CD8-positive, alpha-beta memory T cell (primary cell): ENCODE measurements around the gene TADA3. TPM values are rescaled to one million over a fixed set of nuclear protein-coding genes. Genes with fewer than 3 reads are reported as not detected.

Experiments used
- CTCF ChIA-PET: fragments of 350-600 bp; sonication (Branson Sonifier 250); formaldehyde crosslinking; loops from one replicate; lab custom pipeline; 2021; ENCODE audit warnings: antibody characterized with exemption; lab: Charles Lee
- POLR2A ChIA-PET: fragments of 350-600 bp; sonication (Branson Sonifier 250); formaldehyde crosslinking; loops from one replicate; lab custom pipeline; 2021; ENCODE audit warnings: antibody characterized with exemption; lab: Charles Lee
- DNase-seq, 5 donors: peaks; one replicate each; pipeline versions ENCODE4 v3.0.0 to v3.0.0-alpha.2; 2020 to 2022; ENCODE audit warnings: mixed read lengths in 1 of 5
- H3K27ac ChIP-seq: one replicate; pipeline ENCODE4 v1.7.0; 2013; ENCODE audit warnings: low read depth, mild to moderate bottlenecking, low read length, moderate library complexity
- H3K27me3 ChIP-seq: 2 replicates; pipeline ENCODE4 v1.7.0; 2013; ENCODE audit warnings: low read length, mild to moderate bottlenecking; ENCODE audit not compliant: insufficient read depth, poor library complexity, severe bottlenecking
- H3K36me3 ChIP-seq: 2 replicates; pipeline ENCODE4 v1.7.0; 2013; ENCODE audit warnings: mild to moderate bottlenecking, low read length, moderate library complexity; ENCODE audit not compliant: insufficient read depth
- H3K4me1 ChIP-seq: 2 replicates; pipeline ENCODE4 v1.7.0; 2013; ENCODE audit warnings: mild to moderate bottlenecking, low read length, moderate library complexity; ENCODE audit not compliant: insufficient read depth
- H3K4me3 ChIP-seq: 2 replicates; pipeline ENCODE4 v1.7.0; 2013; ENCODE audit warnings: mild to moderate bottlenecking, low read length
- H3K9me3 ChIP-seq: 2 replicates; pipeline ENCODE4 v1.7.0; 2013; ENCODE audit warnings: mild to moderate bottlenecking, low read length
- H3K27ac Mint-ChIP-seq, 8 donors: one replicate each; pipeline ENCODE4 v1.8.0; 2020 to 2021; ENCODE audit warnings: mixed read lengths in 8 of 8, mild to moderate bottlenecking in 6 of 8, inconsistent platforms in 3 of 8, moderate library complexity in 3 of 8
- H3K27me3 Mint-ChIP-seq, 2 donors: one replicate each; pipeline ENCODE4 v1.8.0; 2020 to 2021; ENCODE audit warnings: mixed read lengths in 2 of 2, mild to moderate bottlenecking in 1 of 2, moderate library complexity in 1 of 2
- H3K36me3 Mint-ChIP-seq, 3 donors: one replicate each; pipeline ENCODE4 v1.8.0; 2020 to 2021; ENCODE audit warnings: mixed read lengths in 3 of 3, inconsistent platforms in 1 of 3, mild to moderate bottlenecking in 1 of 3
- H3K4me1 Mint-ChIP-seq, 3 donors: one replicate each; pipeline ENCODE4 v1.8.0; 2020 to 2021; ENCODE audit warnings: mixed read lengths in 3 of 3, inconsistent platforms in 1 of 3, mild to moderate bottlenecking in 1 of 3
- H3K4me3 Mint-ChIP-seq, 7 donors: one replicate each; pipeline ENCODE4 v1.8.0; 2020 to 2021; ENCODE audit warnings: mixed read lengths in 7 of 7, mild to moderate bottlenecking in 6 of 7, moderate library complexity in 4 of 7, inconsistent platforms in 2 of 7
- H3K9me3 Mint-ChIP-seq, 5 donors: one replicate each; pipeline ENCODE4 v1.8.0; 2020 to 2022; ENCODE audit warnings: mixed read lengths in 5 of 5, mild to moderate bottlenecking in 3 of 5, moderate library complexity in 2 of 5, inconsistent platforms in 1 of 5
- polyA plus RNA-seq: library from polyadenylated mRNA; unstranded; fragments of 300-500 nt; fragmentation: Illumina TruSeq; gene quantifications from one replicate; pipeline ENCODE4 v1.2.3, GENCODE V29; 2021
- total RNA-seq, 2 experiments: library from RNA; stranded (reverse); gene quantifications; one replicate each; pipeline ENCODE4 v1.2.3, GENCODE V29; 2021

The TADA3 gene
- total and polyA plus RNA-seq, 3 experiments from 2014 or later: 57.0 to 64.4 (median 58.8) TPM

DNA sequence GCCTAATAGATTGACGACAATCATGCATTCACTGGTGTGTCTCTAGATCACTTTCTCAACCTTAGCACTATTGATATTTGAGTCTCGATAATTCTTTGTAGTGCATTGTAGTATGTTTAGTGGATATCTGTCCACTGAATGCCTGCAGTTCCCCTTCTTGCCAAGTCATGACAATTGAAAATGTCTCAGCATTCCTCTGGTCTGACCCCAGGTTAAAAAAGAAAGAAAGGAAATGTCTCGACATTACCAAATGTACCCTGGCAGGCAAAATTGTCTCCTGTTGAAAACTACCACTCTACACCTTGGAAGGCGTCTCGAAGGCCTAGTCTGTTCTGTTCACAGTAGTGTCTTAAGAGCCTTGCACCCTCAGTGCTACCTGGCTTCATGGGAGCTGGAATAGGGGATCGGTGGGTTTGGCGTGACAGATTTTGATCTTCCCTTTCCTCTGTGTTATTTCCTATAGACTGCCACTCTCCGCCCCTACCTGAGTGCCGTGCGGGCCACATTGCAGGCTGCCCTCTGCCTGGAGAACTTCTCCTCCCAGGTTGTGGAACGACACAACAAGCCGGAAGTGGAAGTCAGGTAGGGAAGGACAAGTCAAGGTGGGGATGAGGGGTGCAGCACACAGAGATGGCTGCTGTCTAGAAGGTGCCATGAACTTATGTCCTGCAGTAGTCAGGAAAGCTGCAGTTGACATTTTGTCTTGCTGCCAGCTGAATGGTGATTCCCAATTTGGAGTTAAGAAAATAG, 5.1 kb upstream of the TADA3 start:
- H3K36me3 ChIP-seq: peaks cover 45% of the 10 kb centered on the region
- POLR2A ChIA-PET: interaction anchor here (0.7 kb wide), 1 partner anchor 38 kb away, joined by 7 read pairs; no protein-coding TSS in a partner anchor

DNA sequence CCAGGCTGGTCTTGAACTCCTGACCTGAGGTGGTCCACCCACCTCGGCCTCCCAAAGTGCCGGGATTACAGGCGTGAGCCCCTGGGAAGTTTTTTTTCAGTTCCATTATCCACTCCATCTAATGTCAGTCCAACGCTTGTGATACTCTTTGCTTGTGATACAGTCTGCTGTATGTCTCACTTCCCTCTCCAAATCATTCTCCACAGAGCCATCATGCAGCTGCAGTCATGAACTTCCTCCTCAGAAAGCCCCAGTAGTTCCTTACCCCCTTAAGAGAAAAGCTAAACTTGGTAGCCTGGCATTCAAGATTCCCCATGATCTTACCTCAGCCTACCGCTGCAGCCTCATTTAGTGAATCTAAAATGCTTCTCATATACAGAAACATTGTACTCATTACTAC, 2.9 kb upstream of the TADA3 start:
- no peak overlapping the region for H3K27ac ChIP-seq
- H3K27ac Mint-ChIP-seq: peak overlapping the region; percentile 49 to 96 (median 78)
- peaks cover 54 to 79% (median 64%) of the 10 kb centered on the region in 3 donors for H3K4me1 Mint-ChIP-seq
- peaks cover 8 to 71% (median 19%) of the 10 kb centered on the region in 3 donors for H3K36me3 Mint-ChIP-seq
- ChIA-PET CTCF (interaction anchor here (2.2 kb wide), 1 partner anchor 13 kb away, joined by 4 read pairs; no protein-coding TSS in a partner anchor), POLR2A (no interaction called here)
- H3K27me3 ChIP-seq: no peaks in the 10 kb centered on the region
- H3K9me3 ChIP-seq: no peaks in the 10 kb centered on the region
- peak overlapping the region; percentile 49 to 98 (median 81) for H3K4me3 Mint-ChIP-seq
- no peaks in the 10 kb centered on the region for H3K9me3 Mint-ChIP-seq
- peaks cover 33% of the 10 kb centered on the region for H3K36me3 ChIP-seq
- no peak overlapping the region for H3K4me3 ChIP-seq
- H3K27me3 Mint-ChIP-seq: peaks cover 0 to 1% of the 10 kb centered on the region in 2 donors
- no peak for DNase-seq
- peaks cover 49% of the 10 kb centered on the region for H3K4me1 ChIP-seq

More for the DNA sequence above, 5.1 kb upstream of the TADA3 start:
- no peak overlapping the region for H3K4me3 ChIP-seq
- no peak for DNase-seq
- CTCF ChIA-PET: interaction anchor here (0.6 to 1.5 kb wide), 3 partner anchors 10 to 131 kb away, joined by 3 to 4 read pairs (median 3); no protein-coding TSS in a partner anchor
- H3K4me1 ChIP-seq: peaks cover 32% of the 10 kb centered on the region
- Mint-ChIP-seq H3K4me3 (peak overlapping the region in 1 of 7 donors; percentile 48), H3K36me3 (peaks cover 8 to 79% (median 16%) of the 10 kb centered on the region in 3 donors), H3K9me3 (no peaks in the 10 kb centered on the region), H3K27ac (peak overlapping the region in 4 of 8 donors; percentile 2 to 63 (median 48)), H3K27me3 (peaks cover 0 to 1% of the 10 kb centered on the region in 2 donors), H3K4me1 (peaks cover 39 to 60% (median 45%) of the 10 kb centered on the region in 3 donors)
- no peaks in the 10 kb centered on the region for H3K9me3 ChIP-seq
- H3K27ac ChIP-seq: no peak overlapping the region
- no peaks in the 10 kb centered on the region for H3K27me3 ChIP-seq

DNA sequence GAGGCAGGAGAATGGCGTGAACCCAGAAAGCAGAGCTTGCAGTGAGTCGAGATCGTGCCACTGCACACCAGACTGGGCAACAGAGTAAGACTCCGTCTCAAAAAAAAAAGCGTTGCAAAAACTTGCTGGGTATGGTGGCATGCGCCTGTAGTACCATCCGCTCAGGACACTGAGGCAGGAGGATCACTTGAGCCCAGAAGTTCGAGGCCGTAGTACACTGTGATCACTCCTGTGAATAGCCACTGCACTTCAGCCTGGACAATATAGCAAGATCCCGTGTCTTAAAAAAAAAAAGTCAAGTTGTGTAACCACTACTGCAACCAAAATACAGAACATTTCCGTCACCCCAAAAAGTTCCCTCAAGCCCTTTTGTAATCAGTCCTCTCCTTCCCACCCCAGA, 2.1 kb upstream of the TADA3 start:
- DNase-seq: no peak
- CTCF ChIA-PET: no interaction called here
- peaks cover 33% of the 10 kb centered on the region for H3K36me3 ChIP-seq
- no peak overlapping the region for H3K27ac ChIP-seq
- no peaks in the 10 kb centered on the region for H3K27me3 ChIP-seq
- no peaks in the 10 kb centered on the region for H3K9me3 Mint-ChIP-seq
- no peak overlapping the region for H3K4me3 ChIP-seq
- H3K4me1 ChIP-seq: peaks cover 52% of the 10 kb centered on the region
- H3K27ac Mint-ChIP-seq: peak overlapping the region in 7 of 8 donors; percentile 44 to 99 (median 80)
- peak overlapping the region; percentile 76 to 99 (median 97) for H3K4me3 Mint-ChIP-seq
- POLR2A ChIA-PET: no interaction called here
- peaks cover 8 to 71% (median 17%) of the 10 kb centered on the region in 3 donors for H3K36me3 Mint-ChIP-seq
- H3K27me3 Mint-ChIP-seq: peaks cover 0 to 1% of the 10 kb centered on the region in 2 donors
- peaks cover 53 to 76% (median 70%) of the 10 kb centered on the region in 3 donors for H3K4me1 Mint-ChIP-seq
- no peaks in the 10 kb centered on the region for H3K9me3 ChIP-seq

DNA sequence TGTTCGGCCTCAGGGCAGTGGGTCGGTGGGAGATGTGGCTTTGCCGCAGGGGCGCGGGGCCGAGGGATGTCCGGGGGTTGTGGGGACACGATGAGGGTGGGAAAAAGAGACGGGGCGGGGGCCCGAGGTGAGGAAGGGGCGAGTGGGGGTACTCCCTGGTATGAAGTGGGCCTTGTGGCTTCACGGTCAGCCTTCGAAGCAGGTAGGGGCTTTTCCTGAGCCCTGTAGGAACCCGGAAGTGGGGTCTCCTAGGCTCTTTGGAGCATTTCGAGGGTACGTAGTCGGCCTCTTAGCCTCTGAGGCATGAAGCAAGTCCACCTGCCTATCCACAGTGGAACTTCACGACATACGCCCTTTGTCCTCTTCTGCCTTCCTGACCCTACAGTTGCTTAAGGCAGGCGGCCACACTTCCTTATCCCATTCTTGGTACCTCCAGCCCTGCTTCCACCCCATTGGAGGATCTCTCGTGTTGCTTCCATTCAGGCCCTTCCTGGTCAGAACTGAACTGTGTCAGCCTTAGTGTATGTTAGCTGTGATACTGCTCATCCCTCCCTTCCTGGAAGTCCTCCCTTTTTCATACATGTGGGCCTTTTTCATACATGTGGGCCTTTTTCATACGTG, 998 bp upstream of the TADA3 start:
- Mint-ChIP-seq H3K4me1 (peaks cover 54 to 76% (median 68%) of the 10 kb centered on the region in 3 donors), H3K27ac (peak overlapping the region; percentile 90 to 100 (median 99))

DNA sequence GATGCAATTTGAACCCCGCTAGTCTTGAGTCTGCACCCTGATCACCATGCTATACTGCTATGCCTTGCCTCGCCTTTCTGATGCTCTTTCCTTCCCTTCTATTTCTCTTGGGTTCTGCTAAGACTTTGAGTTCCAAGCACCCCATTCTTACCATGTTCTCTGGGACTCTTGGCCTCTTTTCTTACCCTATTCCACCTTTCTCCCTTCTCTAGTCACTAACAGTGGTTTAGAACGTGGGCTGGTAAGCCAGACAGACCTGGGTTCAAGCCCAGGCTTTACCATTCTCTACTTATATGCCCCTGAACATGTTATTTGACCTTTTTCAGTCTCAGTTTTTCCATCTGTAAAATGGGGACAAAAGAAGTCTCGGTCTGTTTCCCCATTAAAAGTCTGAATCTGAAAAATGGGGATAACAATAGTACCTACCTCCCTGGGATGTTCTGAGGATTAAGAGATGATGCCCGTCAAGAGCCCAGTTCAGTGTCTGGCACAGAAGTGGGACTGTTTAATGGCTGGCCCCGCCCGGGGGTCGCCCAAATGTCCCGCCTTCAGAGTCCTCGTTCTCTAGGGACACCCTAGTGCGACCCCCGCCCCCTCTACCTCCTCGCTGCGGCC, 376 bp downstream of the TADA3 start:
- CTCF ChIA-PET: interaction anchor here (0.8 to 1.2 kb wide), 11 partner anchors 10 to 141 kb away, joined by 3 to 8 read pairs (median 4); partner anchors contain the start of genes CRELD1, OGG1 and TTLL3
- H3K4me3 Mint-ChIP-seq: peak overlapping the region; percentile 95 to 99 (median 97)
- Histone ChIP-seq H3K4me3 (peak overlapping the region; percentile 88), H3K27ac (peak overlapping the region; percentile 97), H3K36me3 (peaks cover 25% of the 10 kb centered on the region), H3K4me1 (peaks cover 63% of the 10 kb centered on the region), H3K9me3 (no peaks in the 10 kb centered on the region), H3K27me3 (no peaks in the 10 kb centered on the region)
- H3K36me3 Mint-ChIP-seq: peaks cover 12 to 66% (median 22%) of the 10 kb centered on the region in 3 donors
- peaks cover 0 to 1% of the 10 kb centered on the region in 2 donors for H3K27me3 Mint-ChIP-seq
- H3K27ac Mint-ChIP-seq: peak overlapping the region; percentile 90 to 100 (median 99)
- H3K4me1 Mint-ChIP-seq: peaks cover 48 to 75% (median 64%) of the 10 kb centered on the region in 3 donors
- H3K9me3 Mint-ChIP-seq: no peaks in the 10 kb centered on the region
- DNase-seq: no peak
- POLR2A ChIA-PET: interaction anchor here (0.5 to 3.0 kb wide), 12 partner anchors 10 to 456 kb away, joined by 3 to 37 read pairs (median 7); partner anchors contain the start of genes BRPF1, CRELD1, JAGN1 and MTMR14

More for the DNA sequence above, 998 bp upstream of the TADA3 start:
- H3K36me3 ChIP-seq: peaks cover 29% of the 10 kb centered on the region
- no peaks in the 10 kb centered on the region for H3K9me3 ChIP-seq
- no peaks in the 10 kb centered on the region for H3K27me3 ChIP-seq
- peaks cover 0 to 1% of the 10 kb centered on the region in 2 donors for H3K27me3 Mint-ChIP-seq
- H3K4me3 ChIP-seq: peak overlapping the region; percentile 88
- peak overlapping the region; percentile 97 for H3K27ac ChIP-seq
- CTCF ChIA-PET: interaction anchor here (0.7 to 1.2 kb wide), 13 partner anchors 8 to 528 kb away, joined by 3 to 8 read pairs (median 4); partner anchors contain the start of genes CRELD1, OGG1, SEC13 and TTLL3
- POLR2A ChIA-PET: interaction anchor here (0.6 to 3.0 kb wide), 19 partner anchors 12 to 455 kb away, joined by 3 to 37 read pairs (median 5); partner anchors contain the start of genes BRPF1, CAMK1, CRELD1 and JAGN1
- peak in 1 of 5 donors; percentile 28 for DNase-seq
- peaks cover 52% of the 10 kb centered on the region for H3K4me1 ChIP-seq
- H3K4me3 Mint-ChIP-seq: peak overlapping the region; percentile 95 to 99 (median 97)
- peaks cover 8 to 69% (median 18%) of the 10 kb centered on the region in 3 donors for H3K36me3 Mint-ChIP-seq
- no peaks in the 10 kb centered on the region for H3K9me3 Mint-ChIP-seq

DNA sequence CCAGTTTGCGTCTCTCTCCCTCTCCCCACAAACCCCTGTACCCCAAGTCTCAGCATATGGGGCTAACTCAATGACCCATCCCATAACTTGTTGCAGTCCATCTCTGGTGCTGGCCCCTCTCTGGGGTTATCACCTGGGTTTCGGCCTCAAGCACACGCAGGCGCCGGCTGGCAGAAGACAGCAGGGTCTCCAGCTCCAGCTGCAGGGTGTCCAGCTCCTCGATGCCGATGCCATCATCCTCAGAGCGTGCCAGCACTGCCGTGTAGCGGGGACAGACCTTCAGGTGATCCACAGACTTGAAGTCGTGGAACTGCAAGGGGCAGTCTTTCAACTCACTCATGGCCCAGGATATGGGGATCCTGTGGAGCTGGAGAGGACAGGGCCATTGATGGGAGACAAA, 1.1 kb downstream of the TADA3 start:
- Histone ChIP-seq H3K9me3 (no peaks in the 10 kb centered on the region), H3K4me1 (peaks cover 65% of the 10 kb centered on the region), H3K36me3 (peaks cover 31% of the 10 kb centered on the region), H3K4me3 (peak overlapping the region; percentile 88), H3K27me3 (no peaks in the 10 kb centered on the region), H3K27ac (no peak overlapping the region)
- ChIA-PET CTCF (interaction anchor here (0.8 to 0.9 kb wide), 2 partner anchors 17 to 22 kb away, joined by 3 read pairs; no protein-coding TSS in a partner anchor), POLR2A (interaction anchor here (3.0 kb wide), 1 partner anchor 59 kb away, joined by 28 read pairs; the partner anchor contains the start of gene BRPF1)
- H3K9me3 Mint-ChIP-seq: no peaks in the 10 kb centered on the region
- H3K4me3 Mint-ChIP-seq: peak overlapping the region; percentile 95 to 99 (median 97)
- peaks cover 45 to 68% (median 57%) of the 10 kb centered on the region in 3 donors for H3K4me1 Mint-ChIP-seq
- no peak for DNase-seq
- peak overlapping the region in 7 of 8 donors; percentile 90 to 100 (median 99) for H3K27ac Mint-ChIP-seq
- H3K27me3 Mint-ChIP-seq: peaks cover 0 to 1% of the 10 kb centered on the region in 2 donors
- peaks cover 12 to 70% (median 29%) of the 10 kb centered on the region in 3 donors for H3K36me3 Mint-ChIP-seq

DNA sequence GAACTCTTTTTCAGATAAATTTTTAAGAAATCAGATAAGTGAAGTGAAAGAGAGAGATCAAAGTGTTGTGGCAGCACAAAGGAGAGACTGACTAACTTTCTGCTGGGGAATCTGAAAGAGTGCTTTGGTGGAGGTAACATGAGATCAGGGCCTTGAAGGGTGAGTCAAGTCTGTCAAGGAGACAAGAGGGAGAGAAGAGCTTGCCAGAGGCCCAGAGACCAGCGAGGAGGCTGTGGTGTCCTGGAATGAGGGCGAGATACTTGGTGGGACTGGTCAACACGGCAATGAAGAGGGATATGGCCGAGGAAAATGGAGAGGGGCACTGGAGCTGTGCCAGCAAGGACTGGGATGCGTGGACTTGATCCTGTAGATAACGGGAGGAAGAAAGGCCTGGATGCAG, 4.6 kb downstream of the TADA3 start:
- no peak for DNase-seq
- Histone ChIP-seq H3K9me3 (no peaks in the 10 kb centered on the region), H3K4me3 (no peak overlapping the region), H3K36me3 (peaks cover 41% of the 10 kb centered on the region), H3K27ac (peak overlapping the region; percentile 10), H3K27me3 (no peaks in the 10 kb centered on the region), H3K4me1 (peaks cover 37% of the 10 kb centered on the region)
- peak overlapping the region in 6 of 8 donors; percentile 3 to 79 (median 40) for H3K27ac Mint-ChIP-seq
- H3K9me3 Mint-ChIP-seq: no peaks in the 10 kb centered on the region
- POLR2A ChIA-PET: no interaction called here
- H3K36me3 Mint-ChIP-seq: peaks cover 13 to 74% (median 33%) of the 10 kb centered on the region in 3 donors
- CTCF ChIA-PET: no interaction called here
- no peaks in the 10 kb centered on the region for H3K27me3 Mint-ChIP-seq
- H3K4me3 Mint-ChIP-seq: peak overlapping the region in 1 of 7 donors; percentile 81
- peaks cover 27 to 42% (median 33%) of the 10 kb centered on the region in 3 donors for H3K4me1 Mint-ChIP-seq
